ENCODE results near the gene SEMA3C.

SEMA3C gene

GRCh38 chr7:80910228-80910627, 8.6 kb downstream of the SEMA3C start:
- Histone ChIP-seq H3K9ac (no peak overlapping the region), H3K4me3 (ENCODE audit: low read depth, low read length) (no peak overlapping the region), H3K36me3 (ENCODE audit: control insufficient read depth, insufficient read depth, low read length) (no peaks in the 10 kb centered on the region), H2AFZ (no peak overlapping the region), H3K9me3 (ENCODE audit: control insufficient read depth, low read length) (no peaks in the 10 kb centered on the region), H3K27ac (no peak overlapping the region), H3K79me2 (no peaks in the 10 kb centered on the region), H3K4me1 (no peaks in the 10 kb centered on the region), H3K27me3 (ENCODE audit: control insufficient read depth, insufficient read depth, low read length) (no peaks in the 10 kb centered on the region), H3K4me2 (ENCODE audit: low read length) (no peak overlapping the region)
- no peak for TF ChIP-seq CTCF (IDR thresholded peaks at IDR 0.05)

DNA sequence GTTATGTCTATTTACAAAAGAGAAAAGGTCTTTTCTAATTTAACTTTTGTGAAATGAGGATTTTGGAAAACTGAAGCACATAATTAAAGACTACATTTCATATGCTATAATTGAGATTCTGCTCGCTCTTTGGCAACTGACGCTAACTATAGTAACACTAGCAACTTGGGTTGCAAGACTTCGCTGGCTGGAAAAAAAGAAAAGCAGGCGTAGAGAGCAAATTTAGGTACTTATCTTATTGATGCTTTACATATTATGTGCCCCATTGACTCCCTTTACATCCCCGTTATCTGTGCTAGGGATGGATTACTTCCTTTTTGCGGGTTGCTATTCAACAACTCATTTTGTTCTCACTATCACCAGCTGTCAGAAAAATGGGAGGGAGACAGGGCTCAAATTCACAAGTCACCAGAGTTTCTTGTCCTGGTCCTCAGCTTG, 10.5 kb downstream of the SEMA3C start:
- no peak overlapping the region for H3K4me2 ChIP-seq (ENCODE audit: low read length)
- no peak overlapping the region for H3K4me3 ChIP-seq (ENCODE audit: low read depth, low read length)
- H3K4me1 ChIP-seq = no peaks in the 10 kb centered on the region
- no peaks in the 10 kb centered on the region for H3K79me2 ChIP-seq
- no peak for TF ChIP-seq CTCF (IDR thresholded peaks at IDR 0.05)
- no peak overlapping the region for H3K27ac ChIP-seq
- no peaks in the 10 kb centered on the region for H3K36me3 ChIP-seq (ENCODE audit: control insufficient read depth, insufficient read depth, low read length)
- H2AFZ ChIP-seq = no peak overlapping the region
- H3K27me3 ChIP-seq (ENCODE audit: control insufficient read depth, insufficient read depth, low read length) = no peaks in the 10 kb centered on the region
- no peaks in the 10 kb centered on the region for H3K9me3 ChIP-seq (ENCODE audit: control insufficient read depth, low read length)
- no peak overlapping the region for H3K9ac ChIP-seq

GRCh38 chr7:80907612-80908011, 11.2 kb downstream of the SEMA3C start:
- no peak overlapping the region for H3K4me2 ChIP-seq (ENCODE audit: low read length)
- H3K36me3 ChIP-seq (ENCODE audit: control insufficient read depth, insufficient read depth, low read length) = no peaks in the 10 kb centered on the region
- H3K27me3 ChIP-seq (ENCODE audit: control insufficient read depth, insufficient read depth, low read length) = no peaks in the 10 kb centered on the region
- TF ChIP-seq CTCF (IDR thresholded peaks at IDR 0.05) = no peak
- no peak overlapping the region for H3K9ac ChIP-seq
- H3K79me2 ChIP-seq = no peaks in the 10 kb centered on the region
- no peaks in the 10 kb centered on the region for H3K4me1 ChIP-seq
- H2AFZ ChIP-seq = no peak overlapping the region
- H3K4me3 ChIP-seq (ENCODE audit: low read depth, low read length) = no peak overlapping the region
- H3K27ac ChIP-seq = no peak overlapping the region
- no peaks in the 10 kb centered on the region for H3K9me3 ChIP-seq (ENCODE audit: control insufficient read depth, low read length)

- no peak overlapping the region for H3K27ac ChIP-seq
- H3K4me1 ChIP-seq = no peaks in the 10 kb centered on the region
- H3K9me3 ChIP-seq (ENCODE audit: control insufficient read depth, low read length) = no peaks in the 10 kb centered on the region
- H2AFZ ChIP-seq = no peak overlapping the region
- H3K36me3 ChIP-seq (ENCODE audit: control insufficient read depth, insufficient read depth, low read length) = no peaks in the 10 kb centered on the region
- no peak overlapping the region for H3K4me3 ChIP-seq (ENCODE audit: low read depth, low read length)
- H3K4me2 ChIP-seq (ENCODE audit: low read length) = no peak overlapping the region
- no peak for TF ChIP-seq CTCF (IDR thresholded peaks at IDR 0.05)
- H3K9ac ChIP-seq = no peak overlapping the region
- no peaks in the 10 kb centered on the region for H3K27me3 ChIP-seq (ENCODE audit: control insufficient read depth, insufficient read depth, low read length)
- H3K79me2 ChIP-seq = no peaks in the 10 kb centered on the region
Measured at GRCh38 chr7:80907141-80907601, 11.7 kb downstream of the SEMA3C start.

GRCh38 chr7:80905334-80905733, 13.5 kb downstream of the SEMA3C start:
- no peak overlapping the region for H3K4me2 ChIP-seq (ENCODE audit: low read length)
- H2AFZ ChIP-seq = no peak overlapping the region
- H3K4me1 ChIP-seq = no peaks in the 10 kb centered on the region
- H3K9me3 ChIP-seq (ENCODE audit: control insufficient read depth, low read length) = no peaks in the 10 kb centered on the region
- H3K9ac ChIP-seq = no peak overlapping the region
- H3K27ac ChIP-seq = no peak overlapping the region
- H3K27me3 ChIP-seq (ENCODE audit: control insufficient read depth, insufficient read depth, low read length) = no peaks in the 10 kb centered on the region
- no peak for TF ChIP-seq CTCF (IDR thresholded peaks at IDR 0.05)
- no peak overlapping the region for H3K4me3 ChIP-seq (ENCODE audit: low read depth, low read length)
- H3K79me2 ChIP-seq = no peaks in the 10 kb centered on the region
- H3K36me3 ChIP-seq (ENCODE audit: control insufficient read depth, insufficient read depth, low read length) = no peaks in the 10 kb centered on the region

All from parathyroid adenoma (tissue), 2 donors.